Measurements from ENCODE around the gene UBIAD1. TPM values are rescaled to one million over a fixed set of nuclear protein-coding genes. Genes with fewer than 3 reads are reported as not detected.

Gene UBIAD1
- total and polyA plus RNA-seq, 2 donors (not counting 3 experiments of a cell fraction or from before 2014, with no cell fraction given): 12.7 to 17.8 TPM

DNA sequence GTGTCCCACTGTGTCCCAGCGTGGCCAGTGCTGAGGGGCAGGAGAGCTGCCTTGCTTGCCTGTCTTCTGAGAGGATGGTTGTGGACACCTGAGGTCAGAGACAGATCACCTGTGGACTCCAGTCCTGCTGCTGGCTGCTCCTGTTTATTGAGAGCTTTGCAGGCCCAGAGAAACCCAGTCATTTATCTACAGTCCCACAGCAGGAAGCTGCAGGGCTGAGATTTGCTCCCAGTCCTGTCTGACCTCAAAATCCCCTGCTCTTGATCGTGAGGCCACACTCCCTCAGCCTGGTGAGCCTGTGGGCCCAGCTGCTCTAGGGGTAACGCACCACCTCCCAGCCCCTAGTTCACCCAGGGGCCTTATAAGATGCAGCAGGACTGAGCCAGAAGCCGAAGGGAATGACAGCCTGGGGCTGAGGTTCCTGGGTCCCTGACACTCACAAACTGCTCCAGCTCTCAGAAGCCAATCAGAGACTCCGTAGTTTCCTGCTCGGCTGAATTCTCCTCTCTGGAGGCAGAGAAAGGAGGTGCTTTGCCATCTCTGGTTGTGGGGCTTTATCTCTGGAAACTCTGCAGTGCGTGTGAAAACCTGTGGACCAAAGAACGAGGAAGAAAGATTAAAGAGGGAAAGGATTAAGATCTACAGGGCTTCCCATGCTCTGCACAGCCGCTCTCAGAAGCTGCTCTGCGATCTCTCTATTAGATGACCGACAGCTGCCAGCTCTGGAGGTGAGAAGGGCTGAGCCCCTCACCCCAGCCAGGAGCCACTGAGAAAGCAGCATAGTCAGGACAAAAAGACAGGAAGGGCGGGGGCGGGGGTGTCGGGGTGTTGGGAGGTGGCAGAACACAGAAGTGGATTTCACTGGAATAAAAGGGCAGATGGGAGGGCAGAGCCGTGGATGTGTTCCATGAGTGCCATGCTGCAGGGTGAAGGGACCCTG lies 39.1 kb downstream of the UBIAD1 start:
- Histone ChIP-seq H3K9me1 (replicated peaks; ENCODE audit: control insufficient read depth, extremely low read depth, insufficient read depth, low read length) (no peaks in the 10 kb centered on the region), H4K20me1 (replicated peaks; ENCODE audit: control insufficient read depth, extremely low read depth, insufficient read depth, low read length) (no peaks in the 10 kb centered on the region), H3K27ac (ENCODE audit: insufficient read depth, low read depth, low read length) (no peak overlapping the region), H3K4me1 (ENCODE audit: control insufficient read depth, extremely low read depth, insufficient read depth, low read length) (no peaks in the 10 kb centered on the region), H3K27me3 (ENCODE audit: control insufficient read depth in 2 of 2, insufficient read depth in 2 of 2, low read length in 2 of 2) (peaks cover 2 to 3% of the 10 kb centered on the region in 2 experiments), H3K4me3 (replicated peaks in 1 of 3; ENCODE audit: insufficient read depth in 1 of 3, low read depth in 1 of 3, low read length in 3 of 3) (no peak overlapping the region), H2AFZ (ENCODE audit: low read depth, low read length) (no peak overlapping the region), H3K9me3 (replicated peaks; ENCODE audit: control insufficient read depth, insufficient read depth, low read length) (no peaks in the 10 kb centered on the region), H3K36me3 (ENCODE audit: control insufficient read depth in 2 of 2, extremely low read depth in 1 of 2, insufficient read depth in 2 of 2, low read length in 2 of 2) (no peaks in the 10 kb centered on the region), H3K4me2 (ENCODE audit: insufficient read depth, low read length) (no peak overlapping the region), H3K79me2 (ENCODE audit: control insufficient read depth, insufficient read depth, low read length) (no peaks in the 10 kb centered on the region), H3K9ac (replicated peaks; ENCODE audit: extremely low read depth, insufficient read depth, low read length) (no peak overlapping the region)
- TF ChIP-seq POLR2A (IDR thresholded peaks at IDR 0.05; ENCODE audit: low read depth, low read length) (no peak), JUN (IDR thresholded peaks at IDR 0.05; ENCODE audit: borderline replicate concordance, insufficient read depth, insufficient read length, low read depth) (no peak), FOS (IDR thresholded peaks at IDR 0.05; ENCODE audit: borderline replicate concordance, insufficient read depth, low read length) (no peak), EZH2 (IDR thresholded peaks at IDR 0.05; ENCODE audit: borderline replicate concordance, low read depth, low read length, severe bottlenecking) (no peak), MYC (IDR thresholded peaks at IDR 0.05; ENCODE audit: low read depth, low read length) (no peak), POLR2AphosphoS5 (IDR thresholded peaks at IDR 0.05; ENCODE audit: insufficient read depth, low read depth, low read length) (no peak), GATA2 (IDR thresholded peaks at IDR 0.05; ENCODE audit: insufficient read depth, insufficient read length, low read depth, low read length) (no peak)
- TF ChIP-seq, protein P1, sequence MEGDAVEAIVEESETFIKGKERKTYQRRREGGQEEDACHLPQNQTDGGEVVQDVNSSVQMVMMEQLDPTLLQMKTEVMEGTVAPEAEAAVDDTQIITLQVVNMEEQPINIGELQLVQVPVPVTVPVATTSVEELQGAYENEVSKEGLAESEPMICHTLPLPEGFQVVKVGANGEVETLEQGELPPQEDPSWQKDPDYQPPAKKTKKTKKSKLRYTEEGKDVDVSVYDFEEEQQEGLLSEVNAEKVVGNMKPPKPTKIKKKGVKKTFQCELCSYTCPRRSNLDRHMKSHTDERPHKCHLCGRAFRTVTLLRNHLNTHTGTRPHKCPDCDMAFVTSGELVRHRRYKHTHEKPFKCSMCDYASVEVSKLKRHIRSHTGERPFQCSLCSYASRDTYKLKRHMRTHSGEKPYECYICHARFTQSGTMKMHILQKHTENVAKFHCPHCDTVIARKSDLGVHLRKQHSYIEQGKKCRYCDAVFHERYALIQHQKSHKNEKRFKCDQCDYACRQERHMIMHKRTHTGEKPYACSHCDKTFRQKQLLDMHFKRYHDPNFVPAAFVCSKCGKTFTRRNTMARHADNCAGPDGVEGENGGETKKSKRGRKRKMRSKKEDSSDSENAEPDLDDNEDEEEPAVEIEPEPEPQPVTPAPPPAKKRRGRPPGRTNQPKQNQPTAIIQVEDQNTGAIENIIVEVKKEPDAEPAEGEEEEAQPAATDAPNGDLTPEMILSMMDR (IDR thresholded peaks at IDR 0.05; ENCODE audit: extremely low read depth in 1 of 2, insufficient read depth in 1 of 2, low read depth in 1 of 2, low read length in 2 of 2): no peak
- TF ChIP-seq, protein P2, sequence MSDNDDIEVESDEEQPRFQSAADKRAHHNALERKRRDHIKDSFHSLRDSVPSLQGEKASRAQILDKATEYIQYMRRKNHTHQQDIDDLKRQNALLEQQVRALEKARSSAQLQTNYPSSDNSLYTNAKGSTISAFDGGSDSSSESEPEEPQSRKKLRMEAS (IDR thresholded peaks at IDR 0.05; ENCODE audit: insufficient read depth, insufficient read length): no peak
- BruUV-seq (replicated peaks): no TSS peak
- CTCF ChIA-PET: interaction anchor here (1.2 to 1.3 kb wide), 2 partner anchors 8 to 21 kb away, joined by 3 to 6 read pairs; no protein-coding TSS in a partner anchor
- DNase-seq (ENCODE audit: low read depth, low spot score) (no peak), FAIRE-seq (no peak)
- dilution Hi-C loops (cut with MboI; ENCODE audit: extremely low pct_ligation_motif_present, low sequenced_read_pairs) (no loop called here), intact Hi-C loops (cut with micrococcal nuclease) (no loop called here)
- POLR2A ChIA-PET: interaction anchor here (0.6 kb wide), 1 partner anchor 21 kb away, joined by 3 read pairs; no protein-coding TSS in a partner anchor
